ENCODE measurements around the gene G2E3. TPM values are rescaled to one million over a fixed set of nuclear protein-coding genes. Genes with fewer than 3 reads are reported as not detected.
"Not testable (repeated sequence)": the region's sequence is repeated elsewhere in the genome, so short reads cannot be mapped to it uniquely, and the experiment has no call there.

G2E3 gene
- total RNA-seq, 4 donors from 2014 or later, result 9.3 to 14.5 (median 11.6) TPM

DNA sequence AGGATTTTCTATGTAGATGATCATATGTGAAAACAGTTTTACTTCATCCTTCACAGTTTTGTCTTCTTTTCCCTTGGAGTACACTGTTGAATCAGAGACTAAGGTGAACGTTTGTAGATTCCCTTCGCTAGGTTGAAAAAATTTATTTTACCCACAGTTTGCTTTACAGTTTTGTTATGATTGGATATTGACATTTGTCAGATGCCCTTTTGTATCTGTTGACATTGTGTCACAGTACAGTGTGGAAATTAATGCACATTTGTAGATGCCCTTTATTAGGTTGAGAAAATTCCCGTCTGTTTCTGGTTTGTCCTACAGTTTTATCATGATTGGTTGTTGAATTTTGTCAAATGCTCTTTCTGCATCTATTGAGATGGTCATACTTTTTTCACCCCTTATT is 13.3 kb downstream of the G2E3 start:
- peaks cover 0 to 4% (median 0%) of the 10 kb centered on the region in 3 donors for H3K4me1 ChIP-seq

DNA sequence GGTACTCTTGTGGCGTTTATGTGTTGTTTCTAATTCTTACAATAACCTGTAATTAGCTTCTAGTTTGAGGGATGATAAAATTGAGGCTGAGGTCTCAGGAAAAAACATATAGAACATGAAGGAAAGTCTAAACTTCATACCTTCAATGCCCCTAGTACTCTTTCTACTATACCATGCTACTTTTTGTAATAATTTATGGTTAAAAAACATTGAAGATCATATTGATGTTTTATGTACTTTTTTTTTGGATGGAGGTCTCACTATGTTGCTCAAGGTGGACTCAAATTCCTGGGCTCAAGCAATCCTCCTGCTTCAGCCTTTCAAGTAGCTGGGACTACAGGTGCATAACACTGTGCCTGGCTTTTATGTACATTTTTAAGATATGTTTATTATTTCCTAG is 13.8 kb downstream of the G2E3 start:
- H3K4me1 ChIP-seq, result peaks cover 0 to 4% (median 0%) of the 10 kb centered on the region in 3 donors
- H3K9me3 ChIP-seq, result no peaks in the 10 kb centered on the region
- H3K27ac ChIP-seq, result no peak overlapping the region
- no peak for ATAC-seq
- H3K27me3 ChIP-seq, result no peaks in the 10 kb centered on the region
- TF ChIP-seq EP300 (IDR thresholded peaks at IDR 0.05), result no peak
- no peak for TF ChIP-seq POLR2A (IDR thresholded peaks at IDR 0.05)
- TF ChIP-seq, protein P1, sequence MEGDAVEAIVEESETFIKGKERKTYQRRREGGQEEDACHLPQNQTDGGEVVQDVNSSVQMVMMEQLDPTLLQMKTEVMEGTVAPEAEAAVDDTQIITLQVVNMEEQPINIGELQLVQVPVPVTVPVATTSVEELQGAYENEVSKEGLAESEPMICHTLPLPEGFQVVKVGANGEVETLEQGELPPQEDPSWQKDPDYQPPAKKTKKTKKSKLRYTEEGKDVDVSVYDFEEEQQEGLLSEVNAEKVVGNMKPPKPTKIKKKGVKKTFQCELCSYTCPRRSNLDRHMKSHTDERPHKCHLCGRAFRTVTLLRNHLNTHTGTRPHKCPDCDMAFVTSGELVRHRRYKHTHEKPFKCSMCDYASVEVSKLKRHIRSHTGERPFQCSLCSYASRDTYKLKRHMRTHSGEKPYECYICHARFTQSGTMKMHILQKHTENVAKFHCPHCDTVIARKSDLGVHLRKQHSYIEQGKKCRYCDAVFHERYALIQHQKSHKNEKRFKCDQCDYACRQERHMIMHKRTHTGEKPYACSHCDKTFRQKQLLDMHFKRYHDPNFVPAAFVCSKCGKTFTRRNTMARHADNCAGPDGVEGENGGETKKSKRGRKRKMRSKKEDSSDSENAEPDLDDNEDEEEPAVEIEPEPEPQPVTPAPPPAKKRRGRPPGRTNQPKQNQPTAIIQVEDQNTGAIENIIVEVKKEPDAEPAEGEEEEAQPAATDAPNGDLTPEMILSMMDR (IDR thresholded peaks at IDR 0.05), result no peak
- TF ChIP-seq POLR2AphosphoS5 (IDR thresholded peaks at IDR 0.05), result no peak
- WGBS, 2 donors (ENCODE audit: low coverage in 1 of 2), result 95% methylated on average over 1 of the region's 1 CpG; no CpG with 5 or more reads in 1 of the 2 donors
- no peak overlapping the region for H3K4me3 ChIP-seq
- H3K36me3 ChIP-seq, result no peaks in the 10 kb centered on the region

More for the DNA sequence above, 13.3 kb downstream of the G2E3 start:
- TF ChIP-seq EP300 (IDR thresholded peaks at IDR 0.05) (no peak), POLR2A (IDR thresholded peaks at IDR 0.05) (no peak)
- Histone ChIP-seq H3K27ac (no peak overlapping the region), H3K9me3 (no peaks in the 10 kb centered on the region), H3K4me3 (no peak overlapping the region), H3K27me3 (no peaks in the 10 kb centered on the region), H3K36me3 (no peaks in the 10 kb centered on the region)
- 91 to 98% methylated on average over 3 of the region's 3 CpGs for WGBS, 2 donors (ENCODE audit: low coverage in 1 of 2)
- no peak for ATAC-seq

DNA sequence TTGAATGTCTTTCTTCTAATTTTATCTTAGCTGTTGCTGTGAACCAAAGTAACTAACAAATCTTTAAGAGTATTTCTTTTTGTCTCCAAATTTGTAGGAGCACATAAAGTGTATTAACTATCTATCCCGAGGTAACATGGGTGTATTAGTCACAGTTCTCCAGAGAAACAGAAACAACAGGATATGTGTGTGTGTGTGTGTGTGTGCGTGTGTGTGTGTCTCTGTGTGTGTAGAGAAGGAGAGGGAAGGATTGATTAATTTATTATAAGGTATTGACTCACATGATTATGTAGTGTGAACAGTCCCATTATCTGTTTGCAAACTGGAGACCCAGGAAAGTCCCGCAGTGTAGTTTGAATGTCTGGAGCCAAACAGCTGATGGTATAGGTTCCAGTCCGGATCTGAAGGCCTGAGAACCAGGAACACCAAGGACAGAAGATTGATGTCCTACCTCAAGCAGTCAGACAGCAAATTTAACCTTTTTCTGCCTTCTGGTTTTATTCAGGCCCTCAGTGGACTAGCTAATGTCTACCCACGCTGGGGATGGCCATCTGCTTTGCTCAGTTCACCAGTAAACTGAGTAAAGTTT is 14.4 kb downstream of the G2E3 start:
- no peak overlapping the region for H3K4me3 ChIP-seq
- TF ChIP-seq, protein P1 (IDR thresholded peaks at IDR 0.05), result no peak
- no peak for TF ChIP-seq POLR2A (IDR thresholded peaks at IDR 0.05)
- TF ChIP-seq EP300 (IDR thresholded peaks at IDR 0.05), result no peak
- TF ChIP-seq POLR2AphosphoS5 (IDR thresholded peaks at IDR 0.05), result no peak
- no peak overlapping the region for H3K27ac ChIP-seq
- H3K9me3 ChIP-seq, result no peaks in the 10 kb centered on the region
- no peaks in the 10 kb centered on the region for H3K27me3 ChIP-seq
- H3K36me3 ChIP-seq, result no peaks in the 10 kb centered on the region
- peaks cover 0 to 4% (median 0%) of the 10 kb centered on the region in 3 donors for H3K4me1 ChIP-seq
- 79 to 89% methylated on average over 4 to 5 of the region's 5 CpGs for WGBS, 2 donors (ENCODE audit: low coverage in 1 of 2)
- ATAC-seq, result no peak

DNA sequence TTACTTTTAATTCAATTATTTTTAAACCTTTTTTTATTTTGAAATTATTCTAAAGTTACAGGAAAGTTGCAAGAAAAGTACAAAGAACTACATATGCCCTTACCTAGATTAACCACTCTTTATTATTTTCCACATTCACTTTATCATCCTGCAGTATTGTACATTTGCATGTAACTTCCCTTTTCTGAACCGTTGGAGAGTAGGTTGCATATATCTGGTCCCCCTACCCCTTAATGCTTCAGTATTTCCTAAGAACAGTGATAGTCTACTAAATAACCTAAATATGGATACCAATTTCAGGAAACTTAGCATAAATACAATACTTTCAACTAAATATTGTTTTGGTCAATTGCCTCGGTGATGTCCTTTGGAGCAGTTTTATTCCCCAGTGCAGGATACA is 15.0 kb downstream of the G2E3 start:
- TF ChIP-seq POLR2AphosphoS5 (IDR thresholded peaks at IDR 0.05) (no peak), EP300 (IDR thresholded peaks at IDR 0.05) (no peak), POLR2A (IDR thresholded peaks at IDR 0.05) (no peak)
- TF ChIP-seq, protein P1 (IDR thresholded peaks at IDR 0.05), result no peak
- H3K36me3 ChIP-seq, result no peaks in the 10 kb centered on the region
- no peak for ATAC-seq
- H3K4me3 ChIP-seq, result no peak overlapping the region
- no peaks in the 10 kb centered on the region for H3K9me3 ChIP-seq
- H3K27me3 ChIP-seq, result no peaks in the 10 kb centered on the region
- H3K27ac ChIP-seq, result no peak overlapping the region
- peaks cover 0 to 4% (median 0%) of the 10 kb centered on the region in 3 donors for H3K4me1 ChIP-seq
- WGBS, 2 donors (ENCODE audit: low coverage in 1 of 2), result 67 to 79% methylated on average over 2 of the region's 2 CpGs

DNA sequence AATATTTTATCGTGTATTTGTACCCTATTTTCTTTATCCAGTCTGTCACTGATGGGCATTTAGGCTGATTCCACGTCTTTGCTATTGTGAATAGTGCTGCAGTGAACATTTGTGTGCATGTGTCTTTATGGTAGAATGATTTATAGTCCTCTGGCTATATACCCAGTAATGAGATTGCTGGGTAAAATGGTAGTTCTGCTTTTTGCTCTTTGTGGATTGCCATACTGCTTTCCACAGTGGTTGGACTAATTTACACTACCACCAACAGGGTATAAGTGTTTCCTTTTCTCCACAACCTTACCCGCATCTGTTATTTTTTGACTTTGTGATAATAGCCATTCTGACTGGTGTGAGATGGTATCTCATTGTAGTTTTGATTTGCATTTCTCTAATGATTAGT is 15.8 kb downstream of the G2E3 start:
- WGBS, 2 donors (ENCODE audit: low coverage in 1 of 2), result 92 to 100% methylated on average over 2 to 3 of the region's 3 CpGs
- not testable (repeated sequence) for H3K27ac ChIP-seq, H3K4me1 ChIP-seq

DNA sequence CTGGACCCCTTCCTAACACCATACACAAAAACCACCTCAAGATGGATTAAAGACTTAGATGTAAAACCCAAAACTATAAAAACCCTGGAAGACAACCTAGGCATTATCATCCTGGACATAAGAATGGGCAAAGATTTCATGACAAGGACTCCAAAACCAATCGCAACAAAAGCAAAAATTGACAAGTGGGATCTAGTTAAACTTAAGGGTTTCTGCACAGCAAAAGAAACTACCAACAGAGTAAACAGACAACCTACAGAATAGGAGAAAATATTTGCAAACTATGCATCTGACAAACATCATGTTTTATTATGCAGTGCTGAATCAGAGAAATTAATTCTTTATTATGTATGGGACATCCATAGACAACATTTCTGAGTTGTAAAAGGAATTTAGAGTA is 17.4 kb downstream of the G2E3 start:
- not testable (repeated sequence) for H3K4me3 ChIP-seq, H3K27me3 ChIP-seq, H3K36me3 ChIP-seq, ATAC-seq, H3K4me1 ChIP-seq, H3K9me3 ChIP-seq, H3K27ac ChIP-seq
- 100% methylated on average over 1 of the region's 1 CpG; no CpG with 5 or more reads in 1 of the 2 donors for WGBS, 2 donors (ENCODE audit: low coverage in 1 of 2)

More for the DNA sequence above, 15.8 kb downstream of the G2E3 start:
- H3K36me3 ChIP-seq, ATAC-seq, H3K27me3 ChIP-seq, H3K4me3 ChIP-seq, H3K9me3 ChIP-seq: not testable (repeated sequence)

All from gastroesophageal sphincter (tissue), 4 donors.